Hypothalamus (tissue), 51 donors: ENCODE data around the gene CDR2.
"Not testable (repeated sequence)": the region's sequence is repeated elsewhere in the genome, so short reads cannot be mapped to it uniquely, and the experiment has no call there.

Experiments used
- DNase-seq, 51 donors: peaks; one replicate each; lab custom pipeline; 2025; lab: John Stamatoyannopoulos, UW

The CDR2 gene

GRCh38 chr16:22375963-22376640 is 1.7 kb upstream of the CDR2 start:
- DNase-seq = no peak

GRCh38 chr16:22375117-22375962 is 921 bp upstream of the CDR2 start:
- peak in 4 of 51 donors; percentile 9 to 36 (median 22) for DNase-seq

- peak in 20 of 51 donors; percentile 1 to 38 (median 10) for DNase-seq
These were observed 633 bp downstream of the CDR2 start for GRCh38 chr16:22373662-22374310.

- no peak for DNase-seq
These were observed 1.3 kb downstream of the CDR2 start for GRCh38 chr16:22372882-22373661.

- no peak for DNase-seq
These were observed 4.2 kb downstream of the CDR2 start for GRCh38 chr16:22370038-22370820.

GRCh38 chr16:22369221-22369811 is 5.1 kb downstream of the CDR2 start:
- no peak for DNase-seq

GRCh38 chr16:22368200-22368826 is 6.1 kb downstream of the CDR2 start:
- not testable (repeated sequence) for DNase-seq

GRCh38 chr16:22366889-22367288 is 7.5 kb downstream of the CDR2 start:
- DNase-seq = no peak

- DNase-seq = no peak
These were observed 8.0 kb downstream of the CDR2 start for GRCh38 chr16:22366371-22366770.

GRCh38 chr16:22364241-22364640 is 10.2 kb downstream of the CDR2 start:
- no peak for DNase-seq

GRCh38 chr16:22360963-22361659 is 13.3 kb downstream of the CDR2 start:
- DNase-seq = no peak

GRCh38 chr16:22359679-22360078 is 14.7 kb downstream of the CDR2 start:
- DNase-seq = no peak

- DNase-seq = no peak
These were observed 16.4 kb downstream of the CDR2 start for GRCh38 chr16:22358000-22358399.

- DNase-seq = no peak
These were observed 16.8 kb downstream of the CDR2 start for GRCh38 chr16:22357635-22357971.

- DNase-seq = no peak
These were observed 17.3 kb downstream of the CDR2 start for GRCh38 chr16:22356930-22357634.

GRCh38 chr16:22355487-22355908 is 18.9 kb downstream of the CDR2 start:
- no peak for DNase-seq

GRCh38 chr16:22353933-22354541 is 20.4 kb downstream of the CDR2 start:
- DNase-seq = no peak
